Sigmoid colon (tissue), 4 donors: ENCODE results near the gene TUBG2.

Experiments used
- EP300 ChIP-seq, 4 donors: sonication (generic); formaldehyde crosslinking; IDR thresholded peaks; one replicate each; pipeline ENCODE4 v1.6.1; 2017; ENCODE audit warnings: antibody characterized with exemption in 4 of 4
- POLR2A ChIP-seq, 2 donors: fragments of 450-650 bp; IDR thresholded peaks; one replicate each; pipeline ENCODE4 v1.6.1; 2016; ENCODE audit warnings: antibody characterized with exemption in 2 of 2, mild to moderate bottlenecking in 2 of 2, moderate library complexity in 2 of 2
- TF ChIP-seq, protein P1 (sequence below), 4 experiments: fragments of 450-650 bp in 3 of 4; fragments of 200-600 bp in 1 of 4; IDR thresholded peaks; one replicate each; pipeline ENCODE4 v1.5.1; 2016 to 2019; ENCODE audit warnings: antibody characterized with exemption in 4 of 4, mild to moderate bottlenecking in 3 of 4, moderate library complexity in 2 of 4

DNA sequence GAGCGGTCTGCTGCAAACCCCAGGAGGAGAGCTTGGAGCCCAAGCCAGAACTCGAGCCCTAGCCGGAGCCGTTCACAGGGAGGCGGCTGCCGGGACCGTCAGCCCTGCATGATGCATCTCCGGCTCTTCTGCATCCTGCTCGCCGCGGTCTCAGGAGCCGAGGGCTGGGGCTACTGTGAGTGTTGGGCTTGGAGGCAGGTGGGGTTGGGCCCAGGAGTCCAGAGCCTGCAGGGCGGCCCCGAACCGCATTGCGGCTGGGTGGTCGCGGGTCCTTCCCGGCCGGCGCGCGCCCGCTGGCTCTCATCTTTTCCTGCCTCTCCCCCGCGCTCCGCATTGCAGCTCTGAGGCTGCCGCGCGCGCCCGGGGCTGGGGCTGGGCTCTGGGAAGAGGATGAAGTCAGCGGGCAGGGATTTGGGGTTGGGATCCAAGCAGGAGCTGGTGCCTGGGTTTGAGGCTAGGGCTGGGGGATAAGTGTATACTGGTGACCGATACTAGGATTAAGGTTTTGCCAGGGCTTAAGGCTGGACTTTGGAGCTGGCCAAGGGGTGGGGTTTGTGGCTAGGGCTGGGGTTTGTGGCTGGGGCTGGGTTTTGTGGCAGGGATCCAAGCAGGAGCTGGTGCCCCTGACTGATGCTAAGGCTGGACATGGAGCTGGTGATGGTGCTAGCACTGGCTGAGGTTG is 23.8 kb downstream of the TUBG2 start:
- TF ChIP-seq, protein P1, sequence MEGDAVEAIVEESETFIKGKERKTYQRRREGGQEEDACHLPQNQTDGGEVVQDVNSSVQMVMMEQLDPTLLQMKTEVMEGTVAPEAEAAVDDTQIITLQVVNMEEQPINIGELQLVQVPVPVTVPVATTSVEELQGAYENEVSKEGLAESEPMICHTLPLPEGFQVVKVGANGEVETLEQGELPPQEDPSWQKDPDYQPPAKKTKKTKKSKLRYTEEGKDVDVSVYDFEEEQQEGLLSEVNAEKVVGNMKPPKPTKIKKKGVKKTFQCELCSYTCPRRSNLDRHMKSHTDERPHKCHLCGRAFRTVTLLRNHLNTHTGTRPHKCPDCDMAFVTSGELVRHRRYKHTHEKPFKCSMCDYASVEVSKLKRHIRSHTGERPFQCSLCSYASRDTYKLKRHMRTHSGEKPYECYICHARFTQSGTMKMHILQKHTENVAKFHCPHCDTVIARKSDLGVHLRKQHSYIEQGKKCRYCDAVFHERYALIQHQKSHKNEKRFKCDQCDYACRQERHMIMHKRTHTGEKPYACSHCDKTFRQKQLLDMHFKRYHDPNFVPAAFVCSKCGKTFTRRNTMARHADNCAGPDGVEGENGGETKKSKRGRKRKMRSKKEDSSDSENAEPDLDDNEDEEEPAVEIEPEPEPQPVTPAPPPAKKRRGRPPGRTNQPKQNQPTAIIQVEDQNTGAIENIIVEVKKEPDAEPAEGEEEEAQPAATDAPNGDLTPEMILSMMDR (IDR thresholded peaks at IDR 0.05): no peak
- no peak for TF ChIP-seq EP300 (IDR thresholded peaks at IDR 0.05)
- TF ChIP-seq POLR2A (IDR thresholded peaks at IDR 0.05): no peak
